D721Med (cell line): ENCODE measurements around the gene SLAMF1.
A peak's percentile ranks its signal among the peaks of the same experiment; 100 is the strongest.

Experiments used
- DNase-seq: peaks from one replicate; pipeline ENCODE4 v3.0.0; 2011; ENCODE audit warnings: low spot score; ENCODE audit not compliant: insufficient read length
- FAIRE-seq: peaks from 2 replicates; lab custom pipeline; 2011; peaks lifted over from hg19 to GRCh38; lab: Jason Lieb, UNC
- CTCF ChIP-seq: IDR thresholded peaks from 2 replicates; pipeline ENCODE4 v1.5.1; 2012; ENCODE audit warnings: mild to moderate bottlenecking, control low read depth; ENCODE audit not compliant: insufficient read depth; ENCODE audit errors: missing control alignments

The SLAMF1 gene

GRCh38 chr1:160679893-160680292, 33.0 kb upstream of the SLAMF1 start:
- no peak for DNase-seq
- no peak for TF ChIP-seq CTCF
- FAIRE-seq, result no peak

- no peak for DNase-seq
- no peak for TF ChIP-seq CTCF
- FAIRE-seq, result no peak
Measured at GRCh38 chr1:160676869-160677597, 30.2 kb upstream of the SLAMF1 start.

- peak; percentile 24 for DNase-seq
- peak; percentile 67 for FAIRE-seq
- peak; percentile 97 for TF ChIP-seq CTCF
Measured at GRCh38 chr1:160675641-160676410, 29.0 kb upstream of the SLAMF1 start.

GRCh38 chr1:160674415-160674814, 27.6 kb upstream of the SLAMF1 start:
- TF ChIP-seq CTCF, result no peak
- DNase-seq (no peak), FAIRE-seq (no peak)

GRCh38 chr1:160672789-160673695, 26.2 kb upstream of the SLAMF1 start:
- TF ChIP-seq CTCF, result no peak
- no peak for DNase-seq
- FAIRE-seq, result no peak

GRCh38 chr1:160671603-160672517, 25.0 kb upstream of the SLAMF1 start:
- no peak for FAIRE-seq
- DNase-seq, result no peak
- TF ChIP-seq CTCF, result no peak
